RPMI8226 (cell line): ENCODE data around the gene TFF1.

ENCODE experiments used
- DNase-seq: peaks from one replicate; pipeline ENCODE4 v3.0.0-alpha.2; 2015

Gene TFF1

GRCh38 chr21:42360317-42360716 is 6.0 kb downstream of the TFF1 start:
- no peak for DNase-seq

DNA sequence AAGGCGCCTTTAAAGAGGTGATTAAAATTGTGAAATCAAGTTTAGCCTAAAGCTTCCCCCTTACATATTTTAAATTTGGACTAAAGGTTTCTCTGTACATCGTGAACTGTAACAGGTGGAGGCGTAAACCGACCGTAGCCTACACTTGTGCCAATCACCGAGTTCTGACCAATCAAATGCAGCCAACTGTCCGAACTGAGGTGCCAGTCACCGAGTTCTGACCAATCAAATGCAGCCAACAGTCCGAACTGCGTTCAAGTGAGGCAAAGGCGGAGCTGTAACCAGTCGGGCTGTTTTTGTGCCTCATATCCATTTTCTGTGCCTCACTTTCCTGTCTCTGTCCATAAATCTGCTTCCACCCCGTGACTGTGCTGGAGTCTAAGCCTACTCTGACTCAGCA is 7.4 kb downstream of the TFF1 start:
- peak; percentile 42 for DNase-seq

- no peak for DNase-seq
These were observed 8.1 kb downstream of the TFF1 start for GRCh38 chr21:42358261-42358660.

- DNase-seq, result no peak
These were observed 9.0 kb downstream of the TFF1 start for GRCh38 chr21:42357307-42357706.

- no peak for DNase-seq
These were observed 9.7 kb downstream of the TFF1 start for GRCh38 chr21:42356650-42357049.

DNA sequence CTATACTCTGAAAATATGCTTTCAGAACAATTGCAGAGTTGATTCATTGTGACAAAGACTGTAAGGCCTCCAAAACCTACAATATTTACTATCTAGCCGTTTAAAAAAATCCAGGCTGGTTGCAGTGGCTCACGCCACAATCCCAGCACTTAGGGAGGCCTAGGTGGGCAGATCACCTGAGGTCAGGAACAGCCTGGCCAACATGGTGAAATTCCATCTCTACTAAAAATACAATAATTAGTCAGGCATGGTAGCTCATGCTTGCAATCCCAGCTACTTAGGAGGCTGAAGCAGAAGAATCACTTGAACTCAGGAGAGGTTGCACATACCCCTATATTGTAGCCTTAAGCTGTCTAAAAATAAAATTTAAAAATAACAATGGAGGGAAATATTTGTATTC is 10.3 kb downstream of the TFF1 start:
- DNase-seq, result no peak

- no peak for DNase-seq
These were observed 12.7 kb downstream of the TFF1 start for GRCh38 chr21:42353623-42354022.

DNA sequence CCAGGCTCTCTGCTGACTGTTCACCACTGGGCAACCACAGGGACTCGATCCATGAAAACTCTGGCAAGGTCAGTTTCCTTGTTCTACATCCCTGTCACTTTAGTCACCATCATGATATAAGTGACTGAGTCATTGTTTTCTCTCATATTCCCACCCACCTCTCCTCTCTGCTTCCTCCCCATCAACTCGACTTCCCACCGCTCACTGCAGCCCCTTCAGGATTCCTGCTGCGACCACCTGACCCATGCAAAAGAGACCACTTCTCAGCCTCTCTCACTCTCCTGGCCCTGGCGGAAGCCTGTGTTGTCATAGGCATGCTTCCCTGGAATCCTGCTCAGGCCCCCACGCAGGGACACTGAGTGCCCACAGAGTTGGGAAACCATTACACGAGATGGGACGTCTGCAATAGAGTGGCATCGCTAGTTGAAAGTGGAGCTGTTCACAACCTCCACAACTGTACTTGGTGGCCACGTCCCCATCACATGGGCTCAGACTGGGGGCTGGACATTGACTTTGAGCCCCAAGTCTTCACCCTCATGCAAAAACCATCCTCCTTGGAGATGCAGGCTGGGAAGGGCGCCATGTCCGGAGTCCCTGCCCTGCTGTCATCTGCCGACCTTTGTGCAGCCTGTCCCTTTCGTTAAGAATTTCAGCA is 13.8 kb downstream of the TFF1 start:
- no peak for DNase-seq

GRCh38 chr21:42351626-42352440 is 14.5 kb downstream of the TFF1 start:
- no peak for DNase-seq

- DNase-seq, result no peak
These were observed 15.4 kb downstream of the TFF1 start, which contains the start of gene TFF2 for GRCh38 chr21:42350927-42351426. Gene TFF2, minus strand, starts transcription at chr21:42350994. Its CDS starts 37 bp downstream, at chr21:42350957.

- DNase-seq, result no peak
These were observed 15.9 kb downstream of the TFF1 start for GRCh38 chr21:42350318-42350910.

DNA sequence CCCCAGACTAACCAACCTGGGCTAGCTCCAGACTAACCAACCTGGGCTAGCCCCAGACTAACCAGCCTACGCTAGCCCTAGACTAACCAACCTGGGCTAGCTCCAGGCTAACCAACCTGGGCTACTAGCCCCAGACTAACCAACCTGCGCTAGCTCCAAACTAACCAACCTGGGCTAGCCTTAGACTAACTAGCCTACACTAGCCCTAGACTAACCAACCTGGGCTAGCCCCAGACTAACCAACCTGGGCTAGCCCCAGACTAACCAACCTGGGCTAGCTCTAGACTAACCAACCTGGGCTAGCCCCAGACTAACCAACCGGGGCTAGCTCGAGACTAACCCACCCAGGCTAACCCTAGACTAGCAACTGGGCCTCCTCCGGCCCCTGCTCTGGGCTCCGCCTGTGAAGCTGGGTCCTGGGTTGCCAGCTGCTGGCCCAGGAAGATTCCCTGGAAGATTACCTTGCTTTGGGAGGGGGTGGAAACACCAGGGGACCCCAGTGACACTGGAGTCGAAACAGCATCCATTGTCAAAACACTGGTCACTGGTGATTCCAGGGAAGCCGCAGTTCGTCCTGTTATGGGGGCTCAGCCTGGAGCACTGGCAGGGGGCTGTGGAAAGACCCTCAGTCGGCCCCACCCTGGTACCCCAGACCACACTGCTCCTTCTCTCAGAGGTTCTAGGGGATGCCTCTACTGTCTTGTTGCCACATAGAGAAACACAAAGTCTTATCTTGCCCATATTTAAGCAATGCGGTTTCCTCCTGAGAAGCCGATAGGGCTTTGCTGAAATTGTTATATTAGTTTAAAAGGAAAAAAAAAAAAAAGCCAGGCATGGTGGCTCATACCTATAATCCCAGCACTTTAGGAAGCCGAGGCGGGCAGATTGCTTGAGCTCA is 16.7 kb downstream of the TFF1 start:
- DNase-seq, result no peak

DNA sequence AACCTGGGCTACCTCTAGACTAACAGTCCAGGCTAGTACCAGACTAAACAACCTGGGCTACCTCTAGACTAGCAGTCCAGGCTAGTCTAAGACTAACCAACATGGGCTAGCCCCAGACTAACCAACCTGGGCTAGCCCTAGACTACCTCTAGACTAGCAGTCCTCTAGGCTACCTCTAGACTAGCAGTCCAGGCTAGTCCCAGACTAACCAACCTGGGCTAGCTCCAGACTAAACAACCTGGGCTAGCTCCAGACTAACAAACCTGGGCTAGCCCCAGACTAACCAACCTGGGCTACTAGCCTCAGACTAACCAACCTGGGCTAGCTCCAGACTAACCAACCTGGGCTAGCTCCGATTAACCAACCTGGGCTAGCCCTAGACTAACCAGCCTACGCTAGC is 17.6 kb downstream of the TFF1 start:
- DNase-seq, result no peak

- no peak for DNase-seq
These were observed 18.6 kb downstream of the TFF1 start for GRCh38 chr21:42347601-42348327.

GRCh38 chr21:42346866-42347600 is 19.3 kb downstream of the TFF1 start:
- no peak for DNase-seq

GRCh38 chr21:42346441-42346840 is 19.9 kb downstream of the TFF1 start:
- DNase-seq, result no peak

- DNase-seq, result no peak
These were observed 21.7 kb downstream of the TFF1 start for GRCh38 chr21:42344631-42345030.

GRCh38 chr21:42343963-42344510 is 22.3 kb downstream of the TFF1 start:
- DNase-seq, result no peak

DNA sequence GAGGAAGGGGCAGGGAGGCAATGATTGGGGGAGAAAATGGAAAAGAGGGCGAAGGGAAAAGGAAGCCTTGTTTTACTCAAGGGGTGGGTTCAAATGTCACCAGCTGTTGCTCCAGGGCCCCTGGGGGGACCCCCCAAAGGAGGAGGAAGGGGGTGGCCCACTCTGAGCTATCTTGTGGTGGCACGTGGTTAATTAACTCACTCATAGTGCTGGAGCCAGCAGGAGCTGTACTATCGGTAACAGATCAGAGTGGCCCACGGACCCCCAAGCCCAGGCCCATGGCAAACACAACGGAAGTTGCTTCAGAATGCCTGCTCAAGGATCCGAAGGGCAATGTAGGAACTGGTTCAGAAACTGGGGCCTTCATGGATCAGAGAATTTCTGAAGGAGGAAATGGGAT is 22.8 kb downstream of the TFF1 start:
- DNase-seq, result no peak

DNA sequence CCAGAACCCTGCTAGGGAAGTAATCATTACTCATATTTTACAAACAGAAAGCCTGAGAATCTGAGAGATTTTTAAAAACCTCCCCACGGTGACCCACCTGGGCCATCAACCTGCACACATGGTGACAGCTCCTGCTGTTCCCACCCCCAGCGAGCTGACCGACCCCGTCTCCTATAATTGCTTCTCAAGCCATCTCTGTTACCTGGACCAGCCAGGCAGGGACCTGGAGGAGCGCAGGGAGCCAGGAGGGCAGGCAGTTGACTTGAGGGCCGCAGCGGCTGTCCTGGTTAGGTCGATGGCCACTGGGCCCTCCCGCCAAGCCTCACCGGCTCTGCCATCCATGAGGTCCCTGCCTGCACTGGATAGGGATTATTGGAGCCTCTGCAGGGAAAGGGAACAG is 23.2 kb downstream of the TFF1 start:
- DNase-seq, result no peak
